CD4-positive, alpha-beta T cell (primary cell): ENCODE results near the gene ZNF317. TPM values are rescaled to one million over a fixed set of nuclear protein-coding genes. Genes with fewer than 3 reads are reported as not detected.

Experiments used
- ATAC-seq: fragments of 200-7000 bp; cut with Tn5 transposase; one replicate; pipeline ENCODE4 v1.10.0; 2022; ENCODE audit warnings: mild to moderate bottlenecking; ENCODE audit not compliant: poor library complexity
- CTCF ChIA-PET: fragments of 350-600 bp; sonication (Branson Sonifier 250); formaldehyde crosslinking; loops from one replicate; lab custom pipeline; 2021; ENCODE audit warnings: antibody characterized with exemption, inconsistent platforms; lab: Charles Lee
- POLR2A ChIA-PET: fragments of 350-600 bp; sonication (Branson Sonifier 250); formaldehyde crosslinking; loops from one replicate; lab custom pipeline; 2021; ENCODE audit warnings: antibody characterized with exemption, inconsistent platforms; lab: Charles Lee
- DNase-seq, 14 experiments: peaks; one replicate each; pipeline ENCODE4 v3.0.0-alpha.2; 2013 to 2020; ENCODE audit warnings: mixed read lengths in 2 of 14
- H3K27ac ChIP-seq, 2 donors: one replicate each; pipeline versions ENCODE4 v1.5.1 to v1.7.0; 2013; ENCODE audit warnings: low read length in 2 of 2, low read depth in 1 of 2, mild to moderate bottlenecking in 1 of 2
- H3K27me3 ChIP-seq, 2 experiments: 1 replicate in 1 of 2; 2 replicates in 1 of 2; pipeline versions ENCODE4 v1.6.1 to v1.7.0; 2013; ENCODE audit warnings: low read length in 2 of 2, control low read depth in 1 of 2, mild to moderate bottlenecking in 1 of 2, moderate library complexity in 1 of 2; ENCODE audit not compliant: insufficient read depth in 2 of 2, control insufficient read depth in 1 of 2
- H3K36me3 ChIP-seq: one replicate; pipeline ENCODE4 v1.6.1; 2013; ENCODE audit warnings: low read length, control low read depth; ENCODE audit not compliant: insufficient read depth
- H3K4me1 ChIP-seq: one replicate; pipeline ENCODE4 v1.6.1; 2013; ENCODE audit warnings: low read length, control low read depth; ENCODE audit not compliant: insufficient read depth
- H3K4me3 ChIP-seq: one replicate; pipeline ENCODE4 v1.5.1; 2013; ENCODE audit warnings: mild to moderate bottlenecking, low read length, moderate library complexity
- H3K9me3 ChIP-seq, 2 experiments: 1 replicate in 1 of 2; 2 replicates in 1 of 2; pipeline versions ENCODE4 v1.6.1 to v1.7.0; 2013; ENCODE audit warnings: low read length in 2 of 2, mild to moderate bottlenecking in 2 of 2, control low read depth in 1 of 2, moderate library complexity in 1 of 2; ENCODE audit not compliant: control insufficient read depth in 1 of 2, insufficient read depth in 1 of 2
- H3K27ac Mint-ChIP-seq: one replicate; pipeline ENCODE4 v1.8.0; 2020; ENCODE audit warnings: mixed read lengths
- H3K27me3 Mint-ChIP-seq: one replicate; pipeline ENCODE4 v1.8.0; 2021; ENCODE audit warnings: mixed read lengths
- H3K36me3 Mint-ChIP-seq: one replicate; pipeline ENCODE4 v1.8.0; 2021; ENCODE audit warnings: low read depth, mixed read lengths
- H3K4me1 Mint-ChIP-seq: one replicate; pipeline ENCODE4 v1.8.0; 2021; ENCODE audit warnings: low read depth, mixed read lengths
- H3K4me3 Mint-ChIP-seq: one replicate; pipeline ENCODE4 v1.8.0; 2020; ENCODE audit warnings: mild to moderate bottlenecking, mixed read lengths
- H3K9me3 Mint-ChIP-seq: one replicate; pipeline ENCODE4 v1.8.0; 2020; ENCODE audit warnings: mixed read lengths
- intact Hi-C, 2 experiments: fragments of 100-400 bp; cut with DNase I in 1 of 2; cut with micrococcal nuclease in 1 of 2; formaldehyde crosslinking; loops; one replicate each; pipeline versions ENCODE4 v1.15.1 to v1.9.0; 2023 to 2025; cut with DNase I, micrococcal nuclease
- total RNA-seq, 174 experiments: library from RNA in 2 of 174; stranded (reverse) in 2 of 174; gene quantifications; one replicate each; pipeline ENCODE4 v1.2.3 and lab custom pipeline; 2021 to 2026
- TF ChIP-seq, protein P1 (sequence below): fragments of 200-600 bp; IDR thresholded peaks from one replicate; pipeline ENCODE4 v1.8.0; 2022; ENCODE audit warnings: antibody characterized with exemption, mild to moderate bottlenecking

Gene ZNF317
- total RNA-seq, 2 experiments from 2014 or later: 110 TPM

DNA sequence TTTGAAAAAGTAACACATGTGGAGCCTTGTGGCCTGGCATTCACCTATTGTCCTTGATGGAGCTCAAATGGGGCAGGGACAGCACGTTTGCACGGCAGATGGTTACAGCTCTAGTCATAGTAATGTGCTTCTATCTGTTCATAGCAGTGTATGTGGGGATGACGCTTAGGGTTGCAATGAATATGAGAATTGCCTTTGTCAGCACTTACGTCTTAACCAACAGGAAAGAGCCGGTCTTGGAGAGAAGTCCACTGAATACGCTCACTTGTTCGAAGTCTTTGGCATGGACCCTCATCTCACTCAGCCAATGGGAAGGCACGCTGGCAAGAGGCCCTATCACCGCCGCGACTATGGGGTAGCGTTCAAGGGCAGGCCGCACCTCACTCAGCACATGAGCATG, 19.7 kb downstream of the ZNF317 start:
- Mint-ChIP-seq H3K27ac (no peak overlapping the region), H3K4me3 (no peak overlapping the region)

DNA sequence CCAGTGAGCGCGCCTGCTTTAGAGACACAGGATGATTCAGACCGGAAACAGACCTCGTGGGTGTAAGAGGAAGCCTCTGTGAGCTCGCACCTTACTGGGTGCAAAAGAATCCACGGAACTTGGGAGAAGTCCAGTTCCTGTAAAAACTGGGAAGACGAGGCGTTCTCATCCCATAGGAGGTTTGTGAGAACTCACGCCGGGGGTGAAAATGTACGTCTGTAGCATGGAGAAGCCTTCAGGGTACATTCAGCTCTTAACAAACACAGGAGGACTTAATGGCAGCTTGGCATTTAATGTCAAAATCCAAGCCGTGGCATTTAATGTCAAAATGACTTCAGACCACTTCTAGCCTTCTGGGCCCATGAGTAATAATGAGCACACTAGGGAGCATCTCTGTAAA, 21.2 kb downstream of the ZNF317 start:
- no peaks in the 10 kb centered on the region for H3K4me1 ChIP-seq
- no peaks in the 10 kb centered on the region for H3K27me3 ChIP-seq
- no peak overlapping the region for H3K4me3 Mint-ChIP-seq
- H3K4me3 ChIP-seq: no peak overlapping the region
- ATAC-seq (no peak), DNase-seq (no peak)
- peaks cover 98% of the 10 kb centered on the region for H3K36me3 Mint-ChIP-seq
- TF ChIP-seq, protein P1, sequence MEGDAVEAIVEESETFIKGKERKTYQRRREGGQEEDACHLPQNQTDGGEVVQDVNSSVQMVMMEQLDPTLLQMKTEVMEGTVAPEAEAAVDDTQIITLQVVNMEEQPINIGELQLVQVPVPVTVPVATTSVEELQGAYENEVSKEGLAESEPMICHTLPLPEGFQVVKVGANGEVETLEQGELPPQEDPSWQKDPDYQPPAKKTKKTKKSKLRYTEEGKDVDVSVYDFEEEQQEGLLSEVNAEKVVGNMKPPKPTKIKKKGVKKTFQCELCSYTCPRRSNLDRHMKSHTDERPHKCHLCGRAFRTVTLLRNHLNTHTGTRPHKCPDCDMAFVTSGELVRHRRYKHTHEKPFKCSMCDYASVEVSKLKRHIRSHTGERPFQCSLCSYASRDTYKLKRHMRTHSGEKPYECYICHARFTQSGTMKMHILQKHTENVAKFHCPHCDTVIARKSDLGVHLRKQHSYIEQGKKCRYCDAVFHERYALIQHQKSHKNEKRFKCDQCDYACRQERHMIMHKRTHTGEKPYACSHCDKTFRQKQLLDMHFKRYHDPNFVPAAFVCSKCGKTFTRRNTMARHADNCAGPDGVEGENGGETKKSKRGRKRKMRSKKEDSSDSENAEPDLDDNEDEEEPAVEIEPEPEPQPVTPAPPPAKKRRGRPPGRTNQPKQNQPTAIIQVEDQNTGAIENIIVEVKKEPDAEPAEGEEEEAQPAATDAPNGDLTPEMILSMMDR: no peak
- H3K36me3 ChIP-seq: peaks cover 79% of the 10 kb centered on the region
- ChIA-PET CTCF (no interaction called here), POLR2A (no interaction called here)
- peaks cover 6% of the 10 kb centered on the region for H3K9me3 Mint-ChIP-seq
- H3K4me1 Mint-ChIP-seq: no peaks in the 10 kb centered on the region
- no peak overlapping the region for H3K27ac ChIP-seq
- no peak overlapping the region for H3K27ac Mint-ChIP-seq
- H3K9me3 ChIP-seq: peaks cover 30 to 50% of the 10 kb centered on the region in 2 experiments
- H3K27me3 Mint-ChIP-seq: no peaks in the 10 kb centered on the region
- intact Hi-C loops: no loop called here

More for the DNA sequence above, 19.7 kb downstream of the ZNF317 start:
- Histone ChIP-seq H3K4me1 (no peaks in the 10 kb centered on the region), H3K36me3 (peaks cover 94% of the 10 kb centered on the region), H3K4me3 (no peak overlapping the region), H3K9me3 (peaks cover 30 to 47% of the 10 kb centered on the region in 2 experiments), H3K27me3 (no peaks in the 10 kb centered on the region), H3K27ac (no peak overlapping the region)
- intact Hi-C loops: no loop called here
- ATAC-seq: no peak
- no peak for DNase-seq
- Mint-ChIP-seq H3K9me3 (peaks cover 7% of the 10 kb centered on the region), H3K4me1 (peaks cover 8% of the 10 kb centered on the region), H3K36me3 (peaks cover 98% of the 10 kb centered on the region), H3K27me3 (no peaks in the 10 kb centered on the region)
- ChIA-PET POLR2A (no interaction called here), CTCF (no interaction called here)
- TF ChIP-seq, protein P1: no peak

DNA sequence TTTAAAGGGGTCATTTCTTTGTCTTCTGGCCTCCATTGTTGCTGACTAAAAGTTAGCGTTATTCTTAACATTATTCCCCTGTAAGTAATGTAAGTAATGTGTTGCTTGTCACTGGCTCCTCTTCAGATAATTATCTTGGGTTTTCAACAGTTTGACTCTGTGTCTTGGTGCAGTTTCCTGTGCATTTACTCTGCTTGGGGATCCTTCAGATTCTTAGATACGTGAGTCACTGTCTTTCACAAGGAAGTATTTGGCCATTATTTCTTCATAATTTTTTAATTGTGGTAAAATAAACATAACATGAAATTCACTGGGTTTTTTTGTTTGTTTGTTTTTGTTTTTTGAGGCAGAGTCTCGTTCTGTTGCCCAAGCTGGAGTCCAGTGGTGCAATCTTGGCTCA, 25.1 kb downstream of the ZNF317 start:
- Mint-ChIP-seq H3K9me3 (peaks cover 6% of the 10 kb centered on the region), H3K27me3 (no peaks in the 10 kb centered on the region), H3K4me1 (no peaks in the 10 kb centered on the region), H3K4me3 (no peak overlapping the region), H3K36me3 (peaks cover 82% of the 10 kb centered on the region), H3K27ac (no peak overlapping the region)
- Histone ChIP-seq H3K36me3 (peaks cover 42% of the 10 kb centered on the region), H3K4me3 (no peak overlapping the region), H3K9me3 (peaks cover 22 to 29% of the 10 kb centered on the region in 2 experiments), H3K4me1 (no peaks in the 10 kb centered on the region), H3K27ac (no peak overlapping the region), H3K27me3 (no peaks in the 10 kb centered on the region)
- no peak for ATAC-seq
- intact Hi-C loops: no loop called here
- TF ChIP-seq, protein P1: no peak
- POLR2A ChIA-PET: no interaction called here
- CTCF ChIA-PET: no interaction called here
- no peak for DNase-seq
